ENCODE measurements around the gene CSTA.

Gene CSTA

GRCh38 chr3:122324871-122325323 lies at the start of gene CSTA:
CSTA (plus strand) TSS chr3:122325248; CDS start chr3:122325293, 45 bp downstream.
- no peak for DNase-seq

GRCh38 chr3:122281891-122282290 lies 43.2 kb upstream of the CSTA start:
- no peak for DNase-seq

GRCh38 chr3:122283796-122284445 lies 41.1 kb upstream of the CSTA start:
- DNase-seq, result no peak

GRCh38 chr3:122284486-122284885 lies 40.6 kb upstream of the CSTA start:
- DNase-seq, result no peak

- DNase-seq, result no peak
These were observed 30.7 kb upstream of the CSTA start for GRCh38 chr3:122294359-122294758.

GRCh38 chr3:122295266-122296062 lies 29.6 kb upstream of the CSTA start:
- no peak for DNase-seq

GRCh38 chr3:122298239-122298638 lies 26.8 kb upstream of the CSTA start:
- DNase-seq, result no peak

- DNase-seq, result no peak
These were observed 25.8 kb upstream of the CSTA start for GRCh38 chr3:122299215-122299614.

- no peak for DNase-seq
These were observed 25.1 kb upstream of the CSTA start for GRCh38 chr3:122299872-122300460.

- no peak for DNase-seq
These were observed 24.0 kb upstream of the CSTA start for GRCh38 chr3:122301063-122301462.

- DNase-seq, result no peak
These were observed 19.0 kb upstream of the CSTA start for GRCh38 chr3:122305818-122306621.

GRCh38 chr3:122306622-122306953 lies 18.5 kb upstream of the CSTA start:
- no peak for DNase-seq

GRCh38 chr3:122307094-122307687 lies 17.9 kb upstream of the CSTA start:
- no peak for DNase-seq

GRCh38 chr3:122307976-122308375 lies 17.1 kb upstream of the CSTA start:
- DNase-seq, result no peak

- DNase-seq, result no peak
These were observed 14.7 kb upstream of the CSTA start for GRCh38 chr3:122310361-122310760.

- DNase-seq, result no peak
These were observed 12.2 kb upstream of the CSTA start for GRCh38 chr3:122312826-122313225.

- DNase-seq, result no peak
These were observed 11.8 kb upstream of the CSTA start for GRCh38 chr3:122313281-122313680.

GRCh38 chr3:122314228-122314876 lies 10.7 kb upstream of the CSTA start:
- no peak for DNase-seq

GRCh38 chr3:122315619-122316018 lies 9.4 kb upstream of the CSTA start:
- no peak for DNase-seq

GRCh38 chr3:122316368-122316767 lies 8.7 kb upstream of the CSTA start:
- DNase-seq, result no peak

GRCh38 chr3:122318620-122319019 lies 6.4 kb upstream of the CSTA start:
- DNase-seq, result no peak
